H1 (cell line): ENCODE results near the gene GABRG3. TPM values are rescaled to one million over a fixed set of nuclear protein-coding genes. Genes with fewer than 3 reads are reported as not detected.

Experiments
- CTCF ChIA-PET: fragments of 300-600 bp; sonication (Branson Sonifier 250); formaldehyde crosslinking; loops from one replicate; lab custom pipeline; 2021; ENCODE audit not compliant: partially characterized antibody; lab: Charles Lee
- POLR2A ChIA-PET: fragments of 300-600 bp; sonication (Branson Sonifier 250); formaldehyde crosslinking; loops from one replicate; lab custom pipeline; 2021; ENCODE audit warnings: inconsistent platforms; ENCODE audit not compliant: partially characterized antibody; lab: Charles Lee
- DNase-seq, 2 experiments: peaks; one replicate each; pipeline versions ENCODE4 v3.0.0 to v3.0.0-alpha.2; 2010 to 2022; ENCODE audit warnings: low spot score in 2 of 2, low read depth in 1 of 2, mixed read lengths in 1 of 2
- FAIRE-seq: peaks from 2 replicates; lab custom pipeline; 2011; peaks lifted over from hg19 to GRCh38; lab: Jason Lieb, UNC
- H2AFZ ChIP-seq: 2 replicates; pipeline ENCODE4 v1.8.1; 2012; ENCODE audit warnings: low read length, inconsistent platforms
- H2AK5ac ChIP-seq: 2 replicates; pipeline ENCODE4 v1.6.1; 2013; ENCODE audit warnings: low read depth, low read length
- H2BK120ac ChIP-seq: replicated peaks from 2 replicates; pipeline ENCODE3; 2013; ENCODE audit warnings: low read depth, low read length, inconsistent platforms
- H2BK12ac ChIP-seq: 2 replicates; pipeline ENCODE4 v1.6.1; 2013; ENCODE audit warnings: low read depth, low read length
- H2BK15ac ChIP-seq: 2 replicates; pipeline ENCODE4 v1.6.1; 2013; ENCODE audit warnings: low read length
- H2BK20ac ChIP-seq: 2 replicates; pipeline ENCODE4 v1.6.1; 2013; ENCODE audit warnings: low read length
- H2BK5ac ChIP-seq: 2 replicates; pipeline ENCODE4 v1.6.1; 2013; ENCODE audit warnings: low read depth, low read length
- H3K14ac ChIP-seq: 2 replicates; pipeline ENCODE4 v1.6.1; 2013; ENCODE audit warnings: inconsistent platforms; ENCODE audit not compliant: insufficient read length
- H3K18ac ChIP-seq: 2 replicates; pipeline ENCODE4 v1.6.1; 2013; ENCODE audit warnings: low read length; ENCODE audit errors: extremely low read depth
- H3K23ac ChIP-seq: 2 replicates; pipeline ENCODE4 v1.6.1; 2013; ENCODE audit warnings: inconsistent platforms; ENCODE audit not compliant: insufficient read length
- H3K23me2 ChIP-seq: 2 replicates; pipeline ENCODE4 v1.6.1; 2013; ENCODE audit warnings: low read depth, low read length
- H3K27ac ChIP-seq: 2 replicates; pipeline ENCODE4 v1.6.1; 2011; ENCODE audit warnings: low read depth, low read length, inconsistent platforms
- H3K27me3 ChIP-seq, 4 experiments: replicated peaks in 1 of 4; 1 replicate in 1 of 4; 2 replicates in 3 of 4; pipeline versions ENCODE4 v1.6.1 to v1.8.1; 2011 to 2013; ENCODE audit warnings: low read length in 3 of 4, mild to moderate bottlenecking in 3 of 4, inconsistent platforms in 2 of 4, mixed read lengths in 2 of 4, moderate library complexity in 1 of 4; ENCODE audit not compliant: control insufficient read depth in 3 of 4, insufficient read depth in 3 of 4; ENCODE audit errors: extremely low read depth in 1 of 4
- H3K36me3 ChIP-seq, 4 experiments: 2 replicates each; pipeline versions ENCODE4 v1.6.1 to v1.8.1; 2011 to 2013; ENCODE audit warnings: mild to moderate bottlenecking in 4 of 4, low read length in 3 of 4, moderate library complexity in 2 of 4, control low read depth in 1 of 4, inconsistent platforms in 1 of 4; ENCODE audit not compliant: insufficient read depth in 4 of 4, control insufficient read depth in 2 of 4
- H3K4ac ChIP-seq: replicated peaks from 2 replicates; pipeline ENCODE3; 2013; ENCODE audit warnings: low read length, low read depth, mixed read lengths, inconsistent platforms; ENCODE audit not compliant: insufficient read length
- H3K4me1 ChIP-seq, 4 experiments: replicated peaks in 1 of 4; 1 replicate in 1 of 4; 2 replicates in 3 of 4; pipeline versions ENCODE4 v1.6.1 to v1.8.1; 2011 to 2013; ENCODE audit warnings: low read length in 3 of 4, inconsistent platforms in 2 of 4, mixed read lengths in 1 of 4; ENCODE audit not compliant: insufficient read depth in 4 of 4, control insufficient read depth in 3 of 4
- H3K4me2 ChIP-seq, 2 experiments: 2 replicates each; pipeline versions ENCODE4 v1.6.1 to v1.8.1; 2011 to 2013; ENCODE audit warnings: low read depth in 2 of 2, low read length in 2 of 2, control low read depth in 1 of 2, inconsistent platforms in 1 of 2, mild to moderate bottlenecking in 1 of 2; ENCODE audit not compliant: insufficient read depth in 1 of 2
- H3K4me3 ChIP-seq, 4 experiments: fragments of 200-600, 300-600 bp in 1 of 4; sonication (generic), shearing (Covaris generic), sonication (Bioruptor Twin) in 1 of 4; 2 replicates each; pipeline versions ENCODE4 v1.5.1 to v1.8.1; 2011 to 2016; ENCODE audit warnings: low read length in 4 of 4, low read depth in 3 of 4, control low read depth in 2 of 4, inconsistent platforms in 2 of 4, mild to moderate bottlenecking in 2 of 4, mixed read lengths in 1 of 4, moderate library complexity in 1 of 4; ENCODE audit not compliant: insufficient read depth in 2 of 4; ENCODE audit errors: extremely low read depth in 1 of 4
- H3K56ac ChIP-seq: replicated peaks from 2 replicates; pipeline ENCODE3; 2013; ENCODE audit warnings: low read depth, mild to moderate bottlenecking, mixed read lengths, low read length, inconsistent platforms; ENCODE audit not compliant: insufficient read length
- H3K79me1 ChIP-seq: 2 replicates; pipeline ENCODE4 v1.6.1; 2013; ENCODE audit warnings: low read depth, low read length, control low read depth
- H3K79me2 ChIP-seq, 2 experiments: 2 replicates each; pipeline versions ENCODE4 v1.6.1 to v1.8.1; 2012 to 2013; ENCODE audit warnings: low read length in 2 of 2, mild to moderate bottlenecking in 2 of 2, inconsistent platforms in 1 of 2; ENCODE audit not compliant: insufficient read depth in 2 of 2, control insufficient read depth in 1 of 2
- H3K9ac ChIP-seq, 4 experiments: replicated peaks in 1 of 4; 1 replicate in 1 of 4; 2 replicates in 3 of 4; pipeline versions ENCODE4 v1.6.1 to v1.8.1; 2011 to 2013; ENCODE audit warnings: low read depth in 3 of 4, low read length in 3 of 4, control low read depth in 2 of 4, mild to moderate bottlenecking in 2 of 4, moderate library complexity in 2 of 4, inconsistent platforms in 1 of 4; ENCODE audit errors: extremely low read depth in 1 of 4
- H3K9me3 ChIP-seq, 2 experiments: 2 replicates each; pipeline versions ENCODE4 v1.6.1 to v1.8.1; 2012 to 2013; ENCODE audit warnings: mild to moderate bottlenecking in 2 of 2, moderate library complexity in 2 of 2, control low read depth in 1 of 2, inconsistent platforms in 1 of 2, low read depth in 1 of 2, low read length in 1 of 2, mixed read lengths in 1 of 2; ENCODE audit not compliant: insufficient read depth in 2 of 2
- H4K20me1 ChIP-seq, 2 experiments: replicated peaks in 1 of 2; 2 replicates each; pipeline versions ENCODE3 to v1.8.1; 2011 to 2013; ENCODE audit warnings: inconsistent platforms in 2 of 2, low read length in 2 of 2, mild to moderate bottlenecking in 1 of 2; ENCODE audit not compliant: insufficient read depth in 2 of 2, control insufficient read depth in 1 of 2
- H4K5ac ChIP-seq: 2 replicates; pipeline ENCODE4 v1.6.1; 2013; ENCODE audit warnings: low read length, low read depth, mixed read lengths, inconsistent platforms; ENCODE audit not compliant: insufficient read length
- H4K8ac ChIP-seq: 2 replicates; pipeline ENCODE4 v1.8.0; 2013; ENCODE audit warnings: mild to moderate bottlenecking, moderate library complexity, low read length, inconsistent platforms; ENCODE audit not compliant: insufficient read depth; ENCODE audit errors: extremely low read depth
- H4K91ac ChIP-seq: replicated peaks from 2 replicates; pipeline ENCODE3; 2013; ENCODE audit warnings: low read length, mixed read lengths, inconsistent platforms; ENCODE audit not compliant: insufficient read length
- GTF2F1 ChIP-seq: IDR thresholded peaks from 2 replicates; pipeline ENCODE4 v1.6.1; 2012; ENCODE audit warnings: low read depth, low read length, improper control_type of control experiment, borderline replicate concordance
- HDAC2 ChIP-seq, 2 experiments: fragments of 300-600 bp in 1 of 2; sonication (generic) in 1 of 2; IDR thresholded peaks; 2 replicates each; pipeline ENCODE4 v1.6.1; 2011 to 2012; ENCODE audit warnings: low read depth in 2 of 2, low read length in 2 of 2, mild to moderate bottlenecking in 2 of 2, moderate library complexity in 2 of 2, borderline replicate concordance in 1 of 2, inconsistent platforms in 1 of 2
- MAFK ChIP-seq: IDR thresholded peaks from 2 replicates; pipeline ENCODE4 v1.6.1; 2012; ENCODE audit warnings: low read depth, mild to moderate bottlenecking, improper control_type of control experiment, low read length
- MAX ChIP-seq: IDR thresholded peaks from 2 replicates; pipeline ENCODE4 v1.6.1; 2012; ENCODE audit warnings: inconsistent platforms
- RAD21 ChIP-seq, 2 experiments: IDR thresholded peaks in 1 of 2; conservative IDR thresholded peaks in 1 of 2; 2 replicates each; pipeline ENCODE4 v1.6.1; 2011; ENCODE audit warnings: low read depth in 2 of 2, low read length in 2 of 2, improper control_type of control experiment in 1 of 2, inconsistent platforms in 1 of 2, mild to moderate bottlenecking in 1 of 2, moderate library complexity in 1 of 2
- SIN3A ChIP-seq, 2 experiments: IDR thresholded peaks in 1 of 2; conservative IDR thresholded peaks in 1 of 2; 2 replicates each; pipeline ENCODE4 v1.6.1; 2011 to 2012; ENCODE audit warnings: low read length in 2 of 2, improper control_type of control experiment in 1 of 2, low read depth in 1 of 2, mild to moderate bottlenecking in 1 of 2
- WGBS, 2 experiments: shearing (Covaris generic) in 1 of 2; methylation state at CpG; one replicate each; pipeline versions ENCODE4 v1.1.6 to v1.1.7; 2013 to 2015; ENCODE audit warnings: low lambda C conversion rate in 2 of 2, mixed read lengths in 2 of 2, inconsistent platforms in 1 of 2, low coverage in 1 of 2, missing lambda C conversion rate in 1 of 2; ENCODE audit not compliant: insufficient replicate concordance in 2 of 2, insufficient coverage in 1 of 2, insufficient read length in 1 of 2; ENCODE audit errors: extremely low coverage in 1 of 2, missing lambda C conversion rate in 1 of 2; 5-methylcytosine and 5-hydroxymethylcytosine counted together
- polyA plus RNA-seq, 7 experiments: library from polyadenylated mRNA; depleted of rRNA in 3 of 7; stranded (reverse) in 5 of 7; unstranded in 2 of 7; fragments of >200 nt in 5 of 7; fragments of 200-250 nt in 2 of 7; gene quantifications; 1 replicate in 5 of 7; 2 replicates in 1 of 7; 4 replicates in 1 of 7; pipeline versions ENCODE4 v1.2.1 to v1.2.3, GENCODE V29; 2011 to 2013; ENCODE audit warnings: missing spikeins in 2 of 7, mixed read lengths in 2 of 7
- total RNA-seq: library from RNA; stranded (reverse); fragmentation: NEBNext Ultra II Directional; extraction: Animal tissue kit (Norgen Biotek cat#: 25700); gene quantifications from 2 replicates; pipeline ENCODE4 v1.2.1, GENCODE V29; 2021

Gene GABRG3
- total and polyA plus RNA-seq, 2 of the 8 experiments (the other 6 are each of a cell fraction or from before 2014, with no cell fraction given), result 0.17 to 0.80 TPM

GRCh38 chr15:27101982-27102381 lies 131.0 kb downstream of the GABRG3 start:
- Histone ChIP-seq H3K23me2 (no peaks in the 10 kb centered on the region), H3K9ac (no peak overlapping the region), H3K18ac (no peak overlapping the region), H3K4me1 (peaks cover 0 to 3% (median 0%) of the 10 kb centered on the region in 4 experiments; a peak in 2 of 7 replicates), H2BK120ac (no peak overlapping the region), H4K20me1 (no peaks in the 10 kb centered on the region), H4K5ac (no peak overlapping the region), H4K91ac (no peak overlapping the region), H2AK5ac (no peak overlapping the region), H3K27ac (no peak overlapping the region), H4K8ac (no peak overlapping the region), H3K4me2 (no peak overlapping the region), H2BK5ac (no peak overlapping the region), H2BK12ac (no peak overlapping the region), H3K23ac (no peak overlapping the region), H3K4me3 (no peak overlapping the region), H3K4ac (no peak overlapping the region), H3K9me3 (no peaks in the 10 kb centered on the region), H2BK15ac (no peak overlapping the region), H3K79me1 (no peaks in the 10 kb centered on the region), H3K36me3 (no peaks in the 10 kb centered on the region), H3K27me3 (no peaks in the 10 kb centered on the region), H3K79me2 (no peaks in the 10 kb centered on the region), H2BK20ac (no peak overlapping the region), H3K56ac (no peak overlapping the region), H2AFZ (no peak overlapping the region), H3K14ac (no peak overlapping the region)
- ChIA-PET POLR2A (no interaction called here), CTCF (interaction anchor here (0.7 to 1.6 kb wide), 3 partner anchors 10 to 84 kb away, joined by 3 to 4 read pairs (median 4); no protein-coding TSS in a partner anchor)
- TF ChIP-seq SIN3A (conservative IDR thresholded peaks at IDR 0.05 in 1 of 2, IDR thresholded peaks at IDR 0.05 in 1 of 2; ENCODE audit: low read depth in 1 of 2, low read length in 2 of 2) (no peak), HDAC2 (IDR thresholded peaks at IDR 0.05; ENCODE audit: borderline replicate concordance in 1 of 2, low read depth in 2 of 2, low read length in 2 of 2) (no peak), MAFK (no peak), MAX (no peak), RAD21 (IDR thresholded peaks at IDR 0.05 in 1 of 2, conservative IDR thresholded peaks at IDR 0.05 in 1 of 2; ENCODE audit: low read depth in 2 of 2, low read length in 2 of 2) (no peak), GTF2F1 (no peak)
- FAIRE-seq (no peak), DNase-seq (no peak)
- 89% methylated on average over 9 of the region's 9 CpGs; no CpG with 5 or more reads in 1 of the 2 experiments for WGBS, 2 experiments
